IPS-NIHi7 (cell line): Measurements from ENCODE around the gene NUTM2G.
A peak's percentile ranks its signal among the peaks of the same experiment; 100 is the strongest.
"Not testable (repeated sequence)": the region's sequence is repeated elsewhere in the genome, so short reads cannot be mapped to it uniquely, and the experiment has no call there.

Experiments
- DNase-seq: peaks from one replicate; pipeline ENCODE4 v3.0.0; 2012; ENCODE audit warnings: mixed read lengths; ENCODE audit errors: extremely low spot score

Gene NUTM2G, protein sequence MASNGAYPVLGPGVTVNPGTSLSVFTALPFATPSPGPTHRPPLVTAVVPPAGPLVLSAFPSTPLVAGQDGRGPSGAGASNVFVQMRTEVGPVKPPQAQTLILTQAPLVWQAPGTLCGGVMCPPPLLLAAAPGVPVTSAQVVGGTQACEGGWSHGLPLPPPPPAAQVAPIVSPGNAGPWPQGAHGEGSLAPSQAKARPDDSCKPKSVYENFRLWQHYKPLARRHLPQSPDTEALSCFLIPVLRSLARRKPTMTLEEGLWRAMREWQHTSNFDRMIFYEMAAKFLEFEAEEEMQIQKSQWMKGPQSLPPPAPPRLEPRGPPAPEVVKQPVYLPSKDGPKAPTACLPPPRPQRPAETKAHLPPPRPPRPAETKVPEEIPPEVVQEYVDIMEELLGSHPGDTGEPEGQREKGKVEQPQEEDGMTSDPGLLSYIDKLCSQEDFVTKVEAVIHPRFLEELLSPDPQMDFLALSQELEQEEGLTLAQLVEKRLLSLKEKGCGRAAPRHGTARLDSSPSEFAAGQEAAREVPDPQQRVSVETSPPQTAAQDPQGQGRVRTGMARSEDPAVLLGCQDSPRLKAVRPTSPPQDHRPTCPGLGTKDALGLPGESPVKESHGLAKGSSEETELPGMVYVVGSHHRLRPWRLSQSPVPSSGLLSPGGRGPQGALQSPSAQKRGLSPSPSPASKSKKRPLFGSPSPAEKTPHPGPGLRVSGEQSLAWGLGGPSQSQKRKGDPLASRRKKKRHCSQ

GRCh38 chr9:96928543-96928942 lies at the start of gene NUTM2G:
TSS of gene NUTM2G (plus strand) at chr9:96928843. CDS start at chr9:96929025, 182 bp downstream.
- not testable (repeated sequence) for DNase-seq

DNA sequence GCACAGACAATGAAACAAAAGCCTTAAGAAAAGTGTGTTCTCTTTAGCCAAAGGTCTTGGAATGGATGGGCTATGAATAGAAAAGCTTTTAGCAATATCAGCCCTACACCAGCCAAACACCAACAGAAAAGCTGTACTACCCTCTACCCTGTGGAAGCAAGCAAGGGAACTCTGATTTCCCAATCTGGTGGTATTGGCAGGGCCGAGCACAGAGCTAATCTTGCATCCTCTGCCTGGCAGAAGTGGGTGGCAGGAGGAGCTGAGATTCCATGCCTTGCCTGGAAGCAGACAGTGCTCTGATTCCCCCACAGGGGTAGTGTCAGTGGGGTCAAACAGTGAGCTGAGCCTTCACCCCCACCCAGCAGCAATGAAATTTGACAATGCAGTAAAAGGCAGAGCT lies 44.7 kb upstream of the NUTM2G start:
- no peak for DNase-seq

- DNase-seq: peak; percentile 34
Measured at GRCh38 chr9:96884443-96884842, 44.2 kb upstream of the NUTM2G start.

DNA sequence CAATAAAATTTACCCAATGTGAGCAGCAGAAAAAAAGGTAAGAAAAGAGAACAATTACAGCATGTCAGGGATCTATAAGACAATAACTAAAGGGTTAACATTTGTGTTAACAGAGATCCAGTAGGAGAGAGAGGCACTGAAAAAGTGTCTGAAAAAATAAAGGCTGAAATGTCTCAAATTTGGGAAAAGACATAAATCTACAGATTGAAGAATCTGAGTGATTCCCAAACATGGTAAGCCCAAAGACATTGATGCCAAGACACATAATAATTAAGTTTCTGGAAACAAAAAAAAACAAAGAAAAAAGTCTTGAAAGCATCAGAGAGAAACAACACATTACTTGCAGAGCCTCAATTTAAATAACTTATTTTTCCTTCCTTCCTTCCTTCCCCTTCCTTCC lies 43.2 kb upstream of the NUTM2G start:
- no peak for DNase-seq

GRCh38 chr9:96888591-96888990 lies 40.1 kb upstream of the NUTM2G start:
- no peak for DNase-seq

GRCh38 chr9:96892131-96892530 lies 36.5 kb upstream of the NUTM2G start:
- no peak for DNase-seq

- not testable (repeated sequence) for DNase-seq
Measured at GRCh38 chr9:96900010-96900409, 28.6 kb upstream of the NUTM2G start.

- DNase-seq: not testable (repeated sequence)
Measured at GRCh38 chr9:96904947-96905722, 23.5 kb upstream of the NUTM2G start.

DNA sequence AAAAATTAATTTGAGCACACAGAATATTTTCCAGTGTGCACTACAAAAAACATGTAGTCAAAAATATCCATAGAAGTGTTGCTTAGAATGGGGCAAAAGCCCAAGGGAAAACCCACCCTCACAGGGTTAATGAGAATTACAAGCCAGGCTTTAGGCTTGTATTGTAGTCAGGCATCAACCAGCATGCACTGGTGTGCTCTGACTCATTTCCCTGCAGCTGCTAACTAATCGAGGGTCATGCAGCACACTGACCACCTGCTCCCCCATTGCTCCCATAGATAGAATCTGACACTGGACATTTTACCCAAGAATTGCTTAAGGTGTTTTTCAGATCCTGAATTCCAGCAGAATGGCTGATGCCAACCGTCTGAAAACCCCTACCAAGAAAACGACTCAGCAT lies 20.2 kb upstream of the NUTM2G start:
- not testable (repeated sequence) for DNase-seq

GRCh38 chr9:96915539-96915938 lies 13.1 kb upstream of the NUTM2G start:
- DNase-seq: not testable (repeated sequence)

- not testable (repeated sequence) for DNase-seq
Measured at GRCh38 chr9:96916531-96916930, 12.1 kb upstream of the NUTM2G start.

DNA sequence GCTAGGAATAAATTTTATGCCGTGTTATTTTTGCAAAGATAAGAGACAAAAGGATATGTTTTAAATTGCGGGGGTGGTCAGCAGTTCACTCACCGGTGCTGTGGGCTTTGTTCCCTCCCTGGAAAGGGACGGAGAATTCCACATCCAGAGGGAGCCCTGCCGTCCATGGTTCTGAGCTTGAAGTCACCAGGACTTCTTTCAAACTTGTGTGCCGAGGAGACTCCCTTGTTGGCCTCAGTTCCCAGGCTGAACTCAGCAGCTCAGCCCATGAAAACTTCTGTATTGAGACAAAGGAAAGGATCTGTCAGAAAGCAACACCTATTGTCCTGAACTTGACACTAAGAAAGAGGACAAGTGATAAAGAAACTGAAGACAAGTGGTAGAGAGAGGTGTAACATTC lies 10.1 kb upstream of the NUTM2G start:
- not testable (repeated sequence) for DNase-seq

DNA sequence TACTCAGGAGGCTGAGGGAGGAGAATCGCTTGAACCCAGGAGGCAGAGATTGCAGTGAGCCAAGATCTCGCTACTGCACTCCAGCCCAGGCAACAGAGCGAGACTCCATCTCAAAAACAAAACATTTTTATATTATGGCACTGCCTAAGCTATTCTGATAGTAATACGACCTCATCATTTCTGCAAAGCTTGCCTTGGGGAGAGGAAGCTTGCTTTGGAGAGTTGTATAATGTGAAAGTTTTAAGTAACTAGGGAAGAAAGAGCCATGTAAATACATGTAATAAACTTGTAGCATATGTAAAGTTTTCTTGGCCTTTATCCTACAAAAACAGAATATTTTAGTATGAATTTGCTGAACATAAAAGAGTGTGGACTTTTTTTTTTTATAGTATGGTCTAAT lies 7.8 kb upstream of the NUTM2G start:
- DNase-seq: not testable (repeated sequence)

- peak; percentile 7 for DNase-seq
Measured at GRCh38 chr9:96925587-96925986, 3.1 kb upstream of the NUTM2G start.

DNA sequence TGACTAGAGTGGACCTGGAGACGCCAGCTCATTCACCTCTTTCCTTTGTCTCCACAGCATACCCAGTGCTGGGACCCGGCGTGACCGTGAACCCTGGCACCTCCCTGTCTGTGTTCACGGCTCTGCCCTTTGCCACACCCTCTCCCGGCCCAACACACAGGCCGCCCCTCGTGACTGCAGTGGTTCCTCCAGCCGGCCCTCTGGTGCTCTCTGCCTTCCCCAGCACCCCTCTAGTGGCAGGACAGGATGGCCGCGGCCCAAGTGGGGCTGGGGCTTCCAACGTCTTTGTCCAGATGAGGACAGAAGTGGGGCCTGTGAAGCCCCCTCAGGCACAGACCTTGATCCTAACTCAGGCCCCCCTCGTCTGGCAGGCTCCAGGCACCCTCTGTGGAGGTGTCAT lies 3.0 kb downstream of the NUTM2G start:
- DNase-seq: not testable (repeated sequence)

DNA sequence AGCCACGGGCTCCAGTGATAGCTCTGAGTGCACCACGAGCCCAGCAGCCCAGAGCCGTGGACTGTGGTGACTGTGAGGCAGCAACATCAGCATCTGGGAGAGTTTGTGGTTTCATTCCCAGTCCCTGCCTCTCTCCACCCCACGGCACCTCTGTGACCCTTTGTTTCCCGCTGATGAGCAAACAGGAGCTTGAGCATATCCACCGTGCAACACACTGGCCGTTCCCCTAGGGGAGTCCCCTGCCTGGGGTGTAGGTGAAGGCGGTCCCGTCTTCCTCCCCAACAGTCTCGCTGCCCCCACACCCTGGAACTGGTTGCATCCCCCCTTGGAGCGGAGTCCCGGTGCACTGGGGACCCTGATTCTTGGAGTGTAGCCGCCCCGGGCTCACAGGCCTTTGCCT lies 5.5 kb downstream of the NUTM2G start:
- not testable (repeated sequence) for DNase-seq

DNA sequence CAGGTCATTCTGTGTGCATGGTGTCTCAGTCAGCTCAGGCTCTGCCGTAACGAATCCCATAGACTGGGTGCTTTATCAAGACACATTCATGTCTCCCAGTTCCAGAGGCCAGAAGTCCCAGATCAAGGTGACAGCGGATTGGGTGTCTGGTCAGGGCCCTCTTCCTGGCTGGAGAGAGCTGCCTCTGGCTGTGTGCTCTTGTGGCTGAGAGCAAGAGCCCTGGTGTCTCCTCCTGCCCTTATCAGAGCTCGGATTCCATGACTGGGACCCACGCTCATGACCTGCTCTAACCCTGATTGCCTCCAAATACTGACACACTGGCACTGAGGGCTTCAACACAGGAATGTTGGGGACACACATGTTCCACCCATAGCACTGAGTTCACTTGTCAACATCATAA lies 6.1 kb downstream of the NUTM2G start:
- DNase-seq: not testable (repeated sequence)

- not testable (repeated sequence) for DNase-seq
Measured at GRCh38 chr9:96935401-96935800, 6.8 kb downstream of the NUTM2G start.

GRCh38 chr9:96937442-96937841 lies 8.8 kb downstream of the NUTM2G start:
- not testable (repeated sequence) for DNase-seq

DNA sequence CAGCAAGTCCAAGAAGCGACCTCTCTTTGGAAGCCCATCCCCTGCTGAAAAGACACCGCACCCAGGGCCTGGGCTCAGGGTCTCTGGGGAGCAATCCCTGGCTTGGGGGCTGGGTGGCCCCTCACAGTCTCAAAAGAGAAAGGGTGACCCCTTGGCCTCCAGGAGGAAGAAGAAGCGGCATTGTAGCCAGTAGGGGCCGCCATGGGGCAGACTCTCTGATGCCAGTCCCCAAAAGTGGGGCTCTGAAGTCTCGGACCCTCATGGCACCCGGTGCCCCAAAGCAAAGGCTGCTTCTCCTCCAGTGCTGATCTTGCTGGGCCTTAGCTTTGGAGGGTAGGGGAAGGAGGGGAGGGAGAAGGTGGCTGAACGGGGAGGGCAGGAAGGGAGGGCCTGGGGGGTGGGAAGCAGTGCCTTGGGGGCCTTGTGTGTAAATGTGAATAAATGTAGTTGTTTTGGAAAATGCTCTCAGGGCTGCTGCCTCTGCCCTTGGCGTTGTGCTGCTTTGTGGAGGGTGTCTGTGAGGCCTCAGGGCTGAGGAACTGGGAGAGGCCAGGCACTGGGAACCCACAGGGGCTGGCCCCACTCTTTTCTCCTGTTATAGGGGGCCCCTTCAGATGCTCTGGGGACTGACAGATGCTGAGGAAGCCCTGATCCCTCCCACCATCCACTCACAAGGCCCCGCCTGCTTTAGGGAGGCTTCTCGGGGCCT lies 10.5 kb downstream of the NUTM2G start:
- not testable (repeated sequence) for DNase-seq

- DNase-seq: not testable (repeated sequence)
Measured at GRCh38 chr9:96940982-96941381, 12.3 kb downstream of the NUTM2G start.
